SJSA1 (cell line): ENCODE data around the gene CLNK. TPM values are rescaled to one million over a fixed set of nuclear protein-coding genes. Genes with fewer than 3 reads are reported as not detected.

Source experiments
- DNase-seq, 2 experiments: peaks; one replicate each; pipeline ENCODE4 v3.0.0-alpha.2; 2015 to 2020; ENCODE audit warnings: low spot score in 2 of 2, low read depth in 1 of 2
- H3K27ac ChIP-seq: fragments of 250-450 bp; sonication (Bioruptor Pico); 2 replicates; pipeline ENCODE4 v1.5.1; 2020; ENCODE audit warnings: mild to moderate bottlenecking, moderate library complexity
- H3K27me3 ChIP-seq: fragments of 250-450 bp; sonication (Bioruptor Pico); replicated peaks from 2 replicates; pipeline ENCODE4 v1.5.1; 2020; ENCODE audit warnings: mild to moderate bottlenecking, moderate library complexity
- H3K36me3 ChIP-seq: fragments of 250-450 bp; sonication (Bioruptor Pico); 2 replicates; pipeline ENCODE4 v1.5.1; 2020; ENCODE audit warnings: mild to moderate bottlenecking
- H3K4me1 ChIP-seq: fragments of 250-450 bp; sonication (Bioruptor Pico); replicated peaks from 2 replicates; pipeline ENCODE4 v1.6.1; 2021; ENCODE audit warnings: mild to moderate bottlenecking
- H3K4me3 ChIP-seq: fragments of 250-450 bp; sonication (Bioruptor Pico); 2 replicates; pipeline ENCODE4 v1.5.1; 2020; ENCODE audit warnings: mild to moderate bottlenecking
- H3K9me3 ChIP-seq: fragments of 250-450 bp; sonication (Bioruptor Pico); replicated peaks from 2 replicates; pipeline ENCODE4 v1.5.1; 2020; ENCODE audit warnings: mild to moderate bottlenecking
- total RNA-seq: library from RNA; depleted of rRNA; stranded (reverse); fragments of >200 nt; shearing (Covaris generic); gene quantifications from 2 replicates; pipeline ENCODE4 v1.2.3, GENCODE V29; 2014

The CLNK gene
- total RNA-seq, 1 experiment from 2014 or later, result not detected

- H3K36me3 ChIP-seq, result no peaks in the 10 kb centered on the region
Observed at GRCh38 chr4:10502717-10503116, 181.9 kb downstream of the CLNK start.

GRCh38 chr4:10500776-10501175, 183.8 kb downstream of the CLNK start:
- H3K36me3 ChIP-seq, result no peaks in the 10 kb centered on the region
- H3K9me3 ChIP-seq, result no peaks in the 10 kb centered on the region
- no peaks in the 10 kb centered on the region for H3K27me3 ChIP-seq
- H3K27ac ChIP-seq, result no peak overlapping the region
- no peak for DNase-seq
- no peak overlapping the region for H3K4me3 ChIP-seq
- no peaks in the 10 kb centered on the region for H3K4me1 ChIP-seq

More at GRCh38 chr4:10502717-10503116, 181.9 kb downstream of the CLNK start:
- Histone ChIP-seq H3K4me3 (no peak overlapping the region), H3K4me1 (no peaks in the 10 kb centered on the region), H3K27ac (no peak overlapping the region), H3K9me3 (no peaks in the 10 kb centered on the region), H3K27me3 (no peaks in the 10 kb centered on the region)
- no peak for DNase-seq

GRCh38 chr4:10496200-10496599, 188.4 kb downstream of the CLNK start:
- H3K9me3 ChIP-seq, result no peaks in the 10 kb centered on the region
- H3K4me3 ChIP-seq, result no peak overlapping the region

GRCh38 chr4:10495651-10496050, 188.9 kb downstream of the CLNK start:
- Histone ChIP-seq H3K27ac (no peak overlapping the region), H3K9me3 (no peaks in the 10 kb centered on the region), H3K4me3 (no peak overlapping the region), H3K4me1 (no peaks in the 10 kb centered on the region), H3K27me3 (no peaks in the 10 kb centered on the region), H3K36me3 (no peaks in the 10 kb centered on the region)
- no peak for DNase-seq

More at GRCh38 chr4:10496200-10496599, 188.4 kb downstream of the CLNK start:
- no peaks in the 10 kb centered on the region for H3K36me3 ChIP-seq
- DNase-seq, result no peak
- H3K4me1 ChIP-seq, result no peaks in the 10 kb centered on the region
- no peaks in the 10 kb centered on the region for H3K27me3 ChIP-seq
- H3K27ac ChIP-seq, result no peak overlapping the region

- H3K4me1 ChIP-seq, result no peaks in the 10 kb centered on the region
- no peaks in the 10 kb centered on the region for H3K9me3 ChIP-seq
- H3K4me3 ChIP-seq, result no peak overlapping the region
- no peaks in the 10 kb centered on the region for H3K36me3 ChIP-seq
- no peak overlapping the region for H3K27ac ChIP-seq
- no peaks in the 10 kb centered on the region for H3K27me3 ChIP-seq
- no peak for DNase-seq
Observed at GRCh38 chr4:10492464-10492863, 192.1 kb downstream of the CLNK start.

- no peaks in the 10 kb centered on the region for H3K36me3 ChIP-seq
- H3K9me3 ChIP-seq, result no peaks in the 10 kb centered on the region
- no peak overlapping the region for H3K4me3 ChIP-seq
- no peak for DNase-seq
- H3K27ac ChIP-seq, result no peak overlapping the region
- H3K4me1 ChIP-seq, result no peaks in the 10 kb centered on the region
- no peaks in the 10 kb centered on the region for H3K27me3 ChIP-seq
Observed at GRCh38 chr4:10491401-10491800, 193.2 kb downstream of the CLNK start.

GRCh38 chr4:10490996-10491395, 193.6 kb downstream of the CLNK start:
- H3K27me3 ChIP-seq, result no peaks in the 10 kb centered on the region
- H3K9me3 ChIP-seq, result no peaks in the 10 kb centered on the region
- H3K27ac ChIP-seq, result no peak overlapping the region
- no peaks in the 10 kb centered on the region for H3K4me1 ChIP-seq
- no peak overlapping the region for H3K4me3 ChIP-seq
- no peaks in the 10 kb centered on the region for H3K36me3 ChIP-seq
- DNase-seq, result no peak

- Histone ChIP-seq H3K9me3 (no peaks in the 10 kb centered on the region), H3K4me1 (no peaks in the 10 kb centered on the region), H3K36me3 (no peaks in the 10 kb centered on the region), H3K27ac (no peak overlapping the region), H3K27me3 (no peaks in the 10 kb centered on the region), H3K4me3 (no peak overlapping the region)
- no peak for DNase-seq
Observed at GRCh38 chr4:10482913-10483312, 201.7 kb downstream of the CLNK start.

- no peak for DNase-seq
- Histone ChIP-seq H3K9me3 (no peaks in the 10 kb centered on the region), H3K27me3 (no peaks in the 10 kb centered on the region), H3K27ac (no peak overlapping the region), H3K4me3 (no peak overlapping the region), H3K36me3 (no peaks in the 10 kb centered on the region), H3K4me1 (no peaks in the 10 kb centered on the region)
Observed at GRCh38 chr4:10480616-10481015, 204.0 kb downstream of the CLNK start.

GRCh38 chr4:10478621-10479020, 205.9 kb downstream of the CLNK start:
- Histone ChIP-seq H3K27me3 (no peaks in the 10 kb centered on the region), H3K9me3 (no peaks in the 10 kb centered on the region), H3K4me1 (no peaks in the 10 kb centered on the region), H3K4me3 (no peak overlapping the region), H3K27ac (no peak overlapping the region), H3K36me3 (no peaks in the 10 kb centered on the region)
- DNase-seq, result no peak

GRCh38 chr4:10470505-10470904, 214.1 kb downstream of the CLNK start:
- Histone ChIP-seq H3K27ac (no peak overlapping the region), H3K27me3 (no peaks in the 10 kb centered on the region), H3K4me1 (no peaks in the 10 kb centered on the region), H3K9me3 (no peaks in the 10 kb centered on the region), H3K36me3 (no peaks in the 10 kb centered on the region), H3K4me3 (no peak overlapping the region)
- no peak for DNase-seq

- H3K4me1 ChIP-seq, result peaks cover 4% of the 10 kb centered on the region; the same call in 1 of the 2 replicates
- no peak for DNase-seq
- H3K4me3 ChIP-seq, result no peak overlapping the region
- no peaks in the 10 kb centered on the region for H3K27me3 ChIP-seq
- no peaks in the 10 kb centered on the region for H3K36me3 ChIP-seq
- no peaks in the 10 kb centered on the region for H3K9me3 ChIP-seq
- no peak overlapping the region for H3K27ac ChIP-seq
Observed at GRCh38 chr4:10466161-10466560, 218.4 kb downstream of the CLNK start.

- H3K4me3 ChIP-seq, result no peak overlapping the region
- DNase-seq, result no peak
- H3K4me1 ChIP-seq, result peaks cover 6% of the 10 kb centered on the region; the same call in 1 of the 2 replicates
- H3K27me3 ChIP-seq, result no peaks in the 10 kb centered on the region
- no peaks in the 10 kb centered on the region for H3K9me3 ChIP-seq
- no peaks in the 10 kb centered on the region for H3K36me3 ChIP-seq
- H3K27ac ChIP-seq, result no peak overlapping the region
Observed at GRCh38 chr4:10462876-10463275, 221.7 kb downstream of the CLNK start.

GRCh38 chr4:10461850-10462400, 222.6 kb downstream of the CLNK start:
- Histone ChIP-seq H3K27ac (no peak overlapping the region), H3K4me1 (peaks cover 10% of the 10 kb centered on the region), H3K27me3 (no peaks in the 10 kb centered on the region), H3K9me3 (no peaks in the 10 kb centered on the region), H3K4me3 (no peak overlapping the region), H3K36me3 (no peaks in the 10 kb centered on the region)
- no peak for DNase-seq
